T-helper 1 cell treated with Interleukin-12 subunit alpha and Interleukin-12 subunit beta and Interleukin-4 antibody, amounts not matched to agents 30 μg/mL and 1 μg/mL, for 36 hours (primary cell): ENCODE measurements around the gene SLC15A3.
A peak's percentile ranks its signal among the peaks of the same experiment; 100 is the strongest.

ENCODE experiments used
- H3K27ac Mint-ChIP-seq: one replicate; pipeline ENCODE4 v1.8.0; 2021; ENCODE audit warnings: mild to moderate bottlenecking, mixed read lengths
- H3K27me3 Mint-ChIP-seq: one replicate; pipeline ENCODE4 v1.8.0; 2021; ENCODE audit warnings: low read depth, mixed read lengths
- H3K36me3 Mint-ChIP-seq: one replicate; pipeline ENCODE4 v1.8.0; 2021; ENCODE audit warnings: low read depth, mixed read lengths
- H3K4me1 Mint-ChIP-seq: one replicate; pipeline ENCODE4 v1.8.0; 2021; ENCODE audit warnings: low read depth, mixed read lengths
- H3K4me3 Mint-ChIP-seq: one replicate; pipeline ENCODE4 v1.8.0; 2021; ENCODE audit warnings: mild to moderate bottlenecking, moderate library complexity, mixed read lengths
- H3K9me3 Mint-ChIP-seq: one replicate; pipeline ENCODE4 v1.8.0; 2021; ENCODE audit warnings: mixed read lengths

The SLC15A3 gene

DNA sequence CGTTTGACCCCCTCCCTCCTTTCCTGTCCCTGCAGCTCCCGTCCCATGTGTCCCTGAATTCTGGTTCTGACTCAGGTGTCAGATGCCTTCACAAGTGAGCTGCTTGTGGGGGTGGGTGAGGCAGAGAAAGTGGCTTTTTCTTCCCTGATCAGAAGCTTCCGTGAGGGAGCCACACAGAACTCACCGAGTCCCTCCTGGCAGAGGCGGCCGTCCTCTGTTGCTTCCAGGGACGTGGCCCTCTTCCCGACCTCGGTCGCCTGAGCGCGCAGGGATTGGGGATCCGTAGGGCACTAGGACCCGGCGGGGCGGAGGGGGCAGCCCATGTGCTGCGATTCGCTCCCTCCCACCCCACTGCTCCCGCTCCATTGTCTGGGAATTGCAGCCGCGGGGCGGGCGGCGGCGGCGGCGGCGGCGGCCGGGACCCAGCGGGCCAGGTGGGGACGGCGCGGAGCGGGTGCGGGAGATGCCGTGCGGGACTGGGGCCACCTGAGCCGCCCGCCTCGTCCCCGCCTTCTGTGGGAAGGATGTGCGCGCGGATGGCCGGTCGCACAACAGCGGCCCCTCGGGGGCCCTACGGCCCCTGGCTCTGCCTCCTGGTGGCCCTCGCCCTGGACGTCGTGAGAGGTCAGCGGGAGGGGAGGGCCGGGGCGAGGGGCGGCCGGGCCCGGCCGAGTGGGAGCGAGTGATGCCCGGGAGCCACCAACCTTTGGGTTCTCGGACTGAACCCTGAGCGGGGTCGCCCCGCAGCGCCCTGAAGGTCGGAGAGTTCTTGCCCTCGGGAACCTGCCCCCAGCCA lies 27.7 kb downstream of the SLC15A3 start, which contains the start of gene TMEM132A:
Gene TMEM132A, plus strand, starts transcription at position 351 of the 796 bp plus-strand sequence. Its CDS starts 174 bp downstream, at position 525.
- no peaks in the 10 kb centered on the region for H3K9me3 Mint-ChIP-seq
- H3K36me3 Mint-ChIP-seq, result peaks cover 27% of the 10 kb centered on the region
- H3K27me3 Mint-ChIP-seq, result peaks cover 31% of the 10 kb centered on the region
- no peak within 1 kb of the TSS for H3K27ac Mint-ChIP-seq
- peaks cover 14% of the 10 kb centered on the region for H3K4me1 Mint-ChIP-seq
- H3K4me3 Mint-ChIP-seq, result peak within 1 kb of the TSS; percentile 65

DNA sequence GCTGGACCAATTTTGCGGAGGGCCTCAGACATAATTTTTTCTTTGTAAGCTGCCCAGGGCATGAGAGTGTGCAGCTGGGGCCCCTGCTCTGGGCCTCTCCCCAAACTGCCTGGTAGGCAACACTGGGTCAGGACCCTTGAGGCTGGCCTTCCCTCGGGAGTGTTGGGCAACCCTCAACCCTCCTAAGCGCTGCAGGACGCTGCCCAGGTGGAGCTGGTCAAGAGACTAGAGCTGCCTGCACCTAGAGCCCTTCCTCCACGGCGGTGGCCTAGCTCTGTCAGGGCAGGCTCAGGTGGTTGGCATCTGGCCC lies 28.2 kb downstream of the SLC15A3 start:
- Mint-ChIP-seq H3K4me3 (no peak overlapping the region), H3K27ac (no peak overlapping the region), H3K9me3 (no peaks in the 10 kb centered on the region), H3K4me1 (peaks cover 14% of the 10 kb centered on the region), H3K27me3 (peaks cover 31% of the 10 kb centered on the region), H3K36me3 (peaks cover 27% of the 10 kb centered on the region)

DNA sequence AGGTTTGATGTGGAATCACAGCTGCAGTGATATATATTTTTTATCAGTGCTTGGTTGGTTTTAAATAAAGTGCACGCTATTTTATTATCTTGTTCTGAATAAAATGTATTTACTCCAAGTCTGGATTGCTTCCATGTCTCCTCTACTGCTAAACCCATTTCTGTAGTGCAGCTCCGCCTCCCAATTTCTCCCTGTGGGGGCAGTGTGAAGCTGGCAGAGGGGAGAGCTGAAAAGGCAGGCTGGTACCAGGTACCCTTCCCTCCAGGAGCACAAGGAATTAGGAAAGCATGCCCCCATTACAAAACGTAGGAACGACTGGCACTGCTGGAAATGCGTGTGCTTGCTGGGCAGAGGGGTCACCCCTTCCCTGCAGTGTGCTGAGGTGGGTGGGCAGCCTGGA lies 28.6 kb downstream of the SLC15A3 start:
- no peak overlapping the region for H3K27ac Mint-ChIP-seq
- H3K9me3 Mint-ChIP-seq, result no peaks in the 10 kb centered on the region
- H3K4me3 Mint-ChIP-seq, result peak overlapping the region; percentile 42
- peaks cover 27% of the 10 kb centered on the region for H3K36me3 Mint-ChIP-seq
- peaks cover 14% of the 10 kb centered on the region for H3K4me1 Mint-ChIP-seq
- H3K27me3 Mint-ChIP-seq, result peaks cover 31% of the 10 kb centered on the region

DNA sequence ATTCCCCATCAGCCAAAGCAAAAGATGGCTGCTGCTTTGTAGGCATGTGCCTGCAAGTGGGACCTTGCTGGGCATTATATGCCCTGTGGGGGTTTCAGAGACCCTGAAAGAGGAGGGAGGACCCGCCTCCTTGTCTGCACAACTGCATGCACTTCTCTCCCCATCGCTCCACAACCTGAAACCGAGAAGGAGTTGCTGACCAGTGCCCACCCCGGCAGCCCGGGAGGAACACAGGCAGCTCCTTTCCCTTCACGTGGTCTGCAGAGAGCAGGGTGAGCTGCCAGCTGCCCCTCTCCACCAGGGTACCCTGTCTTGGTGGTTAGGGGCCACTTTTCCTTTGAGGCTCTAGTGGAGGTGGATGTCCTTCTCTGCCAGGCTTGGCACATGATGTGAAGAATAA lies 29.1 kb downstream of the SLC15A3 start:
- Mint-ChIP-seq H3K9me3 (no peaks in the 10 kb centered on the region), H3K4me3 (no peak overlapping the region), H3K36me3 (peaks cover 29% of the 10 kb centered on the region), H3K4me1 (peaks cover 14% of the 10 kb centered on the region), H3K27me3 (peaks cover 31% of the 10 kb centered on the region), H3K27ac (no peak overlapping the region)

GRCh38 chr11:60921777-60922335 lies 30.1 kb downstream of the SLC15A3 start:
- Mint-ChIP-seq H3K27ac (no peak overlapping the region), H3K4me1 (peaks cover 18% of the 10 kb centered on the region), H3K4me3 (no peak overlapping the region), H3K36me3 (peaks cover 31% of the 10 kb centered on the region), H3K9me3 (no peaks in the 10 kb centered on the region), H3K27me3 (peaks cover 23% of the 10 kb centered on the region)

GRCh38 chr11:60921259-60921658 lies 30.7 kb downstream of the SLC15A3 start:
- H3K4me1 Mint-ChIP-seq, result peaks cover 21% of the 10 kb centered on the region
- no peak overlapping the region for H3K27ac Mint-ChIP-seq
- H3K36me3 Mint-ChIP-seq, result peaks cover 31% of the 10 kb centered on the region
- no peaks in the 10 kb centered on the region for H3K9me3 Mint-ChIP-seq
- H3K4me3 Mint-ChIP-seq, result no peak overlapping the region
- peaks cover 17% of the 10 kb centered on the region for H3K27me3 Mint-ChIP-seq

DNA sequence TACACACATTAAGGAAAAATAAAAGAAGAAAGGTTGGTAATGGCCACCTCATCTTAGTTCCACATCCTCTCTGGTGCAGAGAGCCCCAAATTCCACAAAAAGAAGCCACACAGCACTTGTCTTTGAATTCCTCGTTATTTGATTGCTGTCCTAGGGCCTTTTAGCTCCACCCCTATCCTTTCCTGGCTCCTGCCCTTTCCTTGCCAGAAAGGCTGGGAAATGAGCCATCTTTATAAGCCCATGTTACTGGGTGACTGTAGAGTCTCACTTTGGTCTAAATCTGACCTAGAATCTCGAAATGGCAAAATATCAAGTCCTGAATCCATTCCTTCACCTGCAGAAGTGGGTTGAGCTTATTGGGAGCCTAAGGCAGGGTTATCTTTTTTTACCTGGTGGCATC lies 32.0 kb downstream of the SLC15A3 start:
- Mint-ChIP-seq H3K36me3 (peaks cover 33% of the 10 kb centered on the region), H3K27me3 (peaks cover 4% of the 10 kb centered on the region), H3K9me3 (no peaks in the 10 kb centered on the region), H3K27ac (no peak overlapping the region), H3K4me3 (no peak overlapping the region), H3K4me1 (peaks cover 22% of the 10 kb centered on the region)

DNA sequence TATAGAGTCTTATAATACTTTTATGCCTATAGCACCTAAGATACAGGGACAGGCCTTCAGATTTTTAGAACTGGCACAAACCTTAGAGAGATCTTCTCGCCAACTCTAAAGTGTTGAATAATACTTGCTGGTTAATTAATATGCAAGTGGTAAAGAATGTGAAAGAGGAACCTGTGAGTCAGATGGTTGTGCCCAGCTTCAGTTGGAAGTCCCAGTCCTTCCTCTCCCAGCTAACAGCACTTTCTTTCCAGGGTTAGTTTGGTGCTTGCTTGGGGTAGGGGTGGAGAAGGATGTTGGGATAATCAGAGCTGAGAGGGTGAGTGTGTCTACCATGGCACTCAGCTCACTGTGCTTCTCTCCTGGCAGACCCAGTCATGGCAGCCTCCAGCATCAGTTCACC lies 32.7 kb downstream of the SLC15A3 start:
- peaks cover 24% of the 10 kb centered on the region for H3K4me1 Mint-ChIP-seq

GRCh38 chr11:60918939-60919265 lies 33.1 kb downstream of the SLC15A3 start:
- H3K4me1 Mint-ChIP-seq, result peaks cover 23% of the 10 kb centered on the region
- no peak overlapping the region for H3K27ac Mint-ChIP-seq
- peaks cover 1% of the 10 kb centered on the region for H3K27me3 Mint-ChIP-seq
- no peaks in the 10 kb centered on the region for H3K9me3 Mint-ChIP-seq
- no peak overlapping the region for H3K4me3 Mint-ChIP-seq
- peaks cover 33% of the 10 kb centered on the region for H3K36me3 Mint-ChIP-seq

More for the DNA sequence above, 32.7 kb downstream of the SLC15A3 start:
- Mint-ChIP-seq H3K9me3 (no peaks in the 10 kb centered on the region), H3K4me3 (no peak overlapping the region), H3K27ac (no peak overlapping the region), H3K27me3 (peaks cover 4% of the 10 kb centered on the region), H3K36me3 (peaks cover 33% of the 10 kb centered on the region)

DNA sequence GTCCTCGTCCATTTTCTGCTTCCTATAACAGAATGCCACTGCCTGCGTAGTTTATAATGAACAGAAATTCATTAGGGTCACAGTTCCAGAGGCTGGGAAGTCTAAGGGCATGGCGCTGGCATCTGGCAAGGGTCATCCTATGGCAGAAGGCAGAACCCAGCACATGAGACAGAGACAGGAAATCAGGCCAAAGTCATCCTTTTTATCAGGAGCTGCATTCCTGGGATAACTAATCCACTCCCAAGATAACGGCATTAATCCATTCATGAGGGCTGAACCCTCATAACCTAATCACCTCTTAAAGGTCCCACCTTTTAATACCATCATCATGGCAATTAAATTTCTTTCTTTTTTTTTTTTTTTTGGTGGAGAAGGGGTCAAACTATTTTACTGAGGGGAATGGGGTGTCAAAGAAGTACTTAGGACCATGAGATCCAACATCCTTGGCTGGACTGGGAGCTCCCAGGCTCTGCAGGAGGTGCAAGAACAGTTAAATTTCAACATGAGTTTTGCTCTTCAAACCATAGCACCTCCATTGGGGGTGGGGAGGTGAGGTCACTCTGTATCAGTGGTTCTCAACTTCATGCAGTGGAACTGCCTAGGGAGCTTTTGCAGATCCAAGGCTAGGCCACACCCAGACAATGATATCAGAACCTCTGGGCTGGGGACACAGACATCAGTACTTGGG lies 33.6 kb downstream of the SLC15A3 start:
- H3K27me3 Mint-ChIP-seq, result no peaks in the 10 kb centered on the region

DNA sequence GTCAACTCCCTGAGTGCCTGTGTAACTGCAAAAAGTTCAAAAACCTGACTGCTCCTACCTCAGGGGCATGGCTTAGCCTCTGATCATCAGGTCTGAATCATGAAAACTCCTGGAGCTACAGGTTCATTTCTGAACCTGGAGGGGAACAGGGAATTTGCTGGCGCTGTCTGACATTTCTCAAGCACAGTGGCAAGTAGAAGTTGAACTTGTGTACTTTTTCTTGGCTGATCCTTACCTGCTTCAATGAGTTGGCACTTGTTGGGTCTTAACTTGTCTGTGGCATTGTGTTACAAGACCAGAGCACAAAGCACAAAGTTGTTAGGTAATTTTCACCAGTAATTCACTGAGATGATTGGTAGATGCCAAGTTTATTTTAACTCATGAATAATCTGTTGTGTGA lies 34.7 kb downstream of the SLC15A3 start:
- peaks cover 32% of the 10 kb centered on the region for H3K4me1 Mint-ChIP-seq
- no peaks in the 10 kb centered on the region for H3K9me3 Mint-ChIP-seq
- no peaks in the 10 kb centered on the region for H3K27me3 Mint-ChIP-seq
- H3K27ac Mint-ChIP-seq, result no peak overlapping the region
- H3K36me3 Mint-ChIP-seq, result peaks cover 26% of the 10 kb centered on the region
- no peak overlapping the region for H3K4me3 Mint-ChIP-seq

More for the DNA sequence above, 33.6 kb downstream of the SLC15A3 start:
- Mint-ChIP-seq H3K9me3 (no peaks in the 10 kb centered on the region), H3K4me3 (no peak overlapping the region), H3K36me3 (peaks cover 32% of the 10 kb centered on the region), H3K4me1 (peaks cover 27% of the 10 kb centered on the region), H3K27ac (no peak overlapping the region)

DNA sequence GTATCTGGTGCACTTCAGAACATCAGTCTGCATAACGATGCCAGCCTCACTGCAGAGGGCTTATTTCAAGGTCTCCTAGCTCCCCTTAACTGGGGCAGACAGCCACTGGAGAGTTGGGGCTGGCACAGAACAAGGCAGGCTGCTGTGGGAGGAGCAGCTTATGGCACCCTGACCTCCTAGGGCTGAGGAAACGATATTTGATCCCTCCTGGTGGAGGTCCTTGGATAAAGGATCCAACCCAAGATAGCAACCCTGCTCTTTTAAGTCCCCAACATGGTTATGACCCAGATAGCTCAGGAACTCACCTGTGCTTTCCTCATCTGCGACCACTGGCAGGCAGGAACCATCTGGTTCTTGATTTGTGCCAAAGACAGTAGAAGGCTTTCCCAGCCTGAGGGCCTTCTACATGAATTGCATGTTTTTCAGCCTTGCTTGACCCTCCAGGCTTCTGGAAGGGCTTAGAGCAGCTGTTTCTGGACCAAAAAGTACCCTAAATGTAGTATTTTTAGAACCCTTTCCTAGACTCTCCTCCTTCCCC lies 35.2 kb downstream of the SLC15A3 start:
- peak overlapping the region; percentile 19 for H3K4me3 Mint-ChIP-seq
- H3K27me3 Mint-ChIP-seq, result no peaks in the 10 kb centered on the region
- peaks cover 23% of the 10 kb centered on the region for H3K36me3 Mint-ChIP-seq
- H3K9me3 Mint-ChIP-seq, result no peaks in the 10 kb centered on the region
- peaks cover 37% of the 10 kb centered on the region for H3K4me1 Mint-ChIP-seq
- H3K27ac Mint-ChIP-seq, result no peak overlapping the region

- Mint-ChIP-seq H3K27me3 (no peaks in the 10 kb centered on the region), H3K9me3 (no peaks in the 10 kb centered on the region), H3K4me1 (peaks cover 43% of the 10 kb centered on the region), H3K27ac (peak overlapping the region; percentile 84), H3K36me3 (peaks cover 15% of the 10 kb centered on the region), H3K4me3 (peak overlapping the region; percentile 96)
These were observed 36.6 kb downstream of the SLC15A3 start for GRCh38 chr11:60915248-60915914.

GRCh38 chr11:60914633-60915247 lies 37.2 kb downstream of the SLC15A3 start:
- H3K36me3 Mint-ChIP-seq, result peaks cover 10% of the 10 kb centered on the region

More at GRCh38 chr11:60914633-60915247, 37.2 kb downstream of the SLC15A3 start:
- no peaks in the 10 kb centered on the region for H3K27me3 Mint-ChIP-seq
- no peaks in the 10 kb centered on the region for H3K9me3 Mint-ChIP-seq
- H3K27ac Mint-ChIP-seq, result peak overlapping the region; percentile 84
- H3K4me1 Mint-ChIP-seq, result peaks cover 43% of the 10 kb centered on the region
- H3K4me3 Mint-ChIP-seq, result peak overlapping the region; percentile 96
